OCI-LY7 (cell line): ENCODE data around the gene PLA2G4A.

ENCODE experiments used
- EZH2phosphoT487 ChIP-seq: fragments of 200-600 bp; sonication (generic); IDR thresholded peaks from 2 replicates; pipeline ENCODE4 v1.6.1; 2018; ENCODE audit warnings: low read depth, borderline replicate concordance, mild to moderate bottlenecking, mixed run types, antibody characterized with exemption, low read length, moderate library complexity, mixed read lengths
- TF ChIP-seq, protein P1 (sequence below): fragments of 200-600 bp; sonication (generic); conservative IDR thresholded peaks from 2 replicates; pipeline ENCODE4 v1.5.1; 2014; ENCODE audit warnings: mild to moderate bottlenecking, antibody characterized with exemption, low read length, moderate library complexity, mixed read lengths

DNA sequence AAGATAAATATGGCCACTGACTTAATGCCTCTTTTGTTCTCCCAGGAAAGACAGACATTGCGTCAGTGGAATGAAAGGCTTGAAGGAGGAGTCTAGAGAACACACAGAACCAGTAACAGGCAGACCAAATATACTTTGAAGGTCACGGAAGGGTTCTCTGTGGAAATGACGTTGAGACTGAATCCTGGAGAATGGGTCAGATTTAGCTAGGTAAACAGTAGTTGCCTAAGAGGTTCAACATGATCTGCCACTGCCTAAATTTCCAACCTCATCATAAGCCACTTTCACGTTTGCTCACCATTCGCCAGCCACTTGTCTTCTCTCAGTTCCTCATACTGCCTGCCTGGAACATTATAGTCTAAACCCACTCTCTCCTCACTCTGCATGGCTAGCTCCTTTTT is 20.5 kb downstream of the PLA2G4A start:
- TF ChIP-seq, protein P1, sequence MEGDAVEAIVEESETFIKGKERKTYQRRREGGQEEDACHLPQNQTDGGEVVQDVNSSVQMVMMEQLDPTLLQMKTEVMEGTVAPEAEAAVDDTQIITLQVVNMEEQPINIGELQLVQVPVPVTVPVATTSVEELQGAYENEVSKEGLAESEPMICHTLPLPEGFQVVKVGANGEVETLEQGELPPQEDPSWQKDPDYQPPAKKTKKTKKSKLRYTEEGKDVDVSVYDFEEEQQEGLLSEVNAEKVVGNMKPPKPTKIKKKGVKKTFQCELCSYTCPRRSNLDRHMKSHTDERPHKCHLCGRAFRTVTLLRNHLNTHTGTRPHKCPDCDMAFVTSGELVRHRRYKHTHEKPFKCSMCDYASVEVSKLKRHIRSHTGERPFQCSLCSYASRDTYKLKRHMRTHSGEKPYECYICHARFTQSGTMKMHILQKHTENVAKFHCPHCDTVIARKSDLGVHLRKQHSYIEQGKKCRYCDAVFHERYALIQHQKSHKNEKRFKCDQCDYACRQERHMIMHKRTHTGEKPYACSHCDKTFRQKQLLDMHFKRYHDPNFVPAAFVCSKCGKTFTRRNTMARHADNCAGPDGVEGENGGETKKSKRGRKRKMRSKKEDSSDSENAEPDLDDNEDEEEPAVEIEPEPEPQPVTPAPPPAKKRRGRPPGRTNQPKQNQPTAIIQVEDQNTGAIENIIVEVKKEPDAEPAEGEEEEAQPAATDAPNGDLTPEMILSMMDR, result no peak
- TF ChIP-seq EZH2phosphoT487, result no peak
